Muscle of leg (tissue), 11 donors: ENCODE measurements around the gene ZNF792. TPM values are rescaled to one million over a fixed set of nuclear protein-coding genes. Genes with fewer than 3 reads are reported as not detected.
"Not testable (repeated sequence)": the region's sequence is repeated elsewhere in the genome, so short reads cannot be mapped to it uniquely, and the experiment has no call there.

ENCODE experiments used
- DNase-seq: peaks from one replicate; pipeline ENCODE4 v3.0.0; 2013
- H3K27ac ChIP-seq: one replicate; pipeline ENCODE4 v1.5.1; 2013; ENCODE audit warnings: mild to moderate bottlenecking, low read length, control low read depth
- H3K27me3 ChIP-seq: one replicate; pipeline ENCODE4 v1.6.1; 2013; ENCODE audit warnings: low read length; ENCODE audit not compliant: control insufficient read depth, insufficient read depth
- H3K36me3 ChIP-seq: one replicate; pipeline ENCODE4 v1.6.1; 2013; ENCODE audit warnings: low read length; ENCODE audit not compliant: control insufficient read depth, insufficient read depth
- H3K4me1 ChIP-seq: one replicate; pipeline ENCODE4 v1.6.1; 2013; ENCODE audit warnings: low read length; ENCODE audit not compliant: control insufficient read depth, insufficient read depth
- H3K4me3 ChIP-seq: one replicate; pipeline ENCODE4 v1.5.1; 2013; ENCODE audit warnings: low read length, control low read depth
- H3K9me3 ChIP-seq: replicated peaks from 2 replicates; pipeline ENCODE4 v1.6.1; 2013; ENCODE audit warnings: low read depth, low read length; ENCODE audit not compliant: control insufficient read depth
- WGBS: methylation state at CpG from one replicate; pipeline ENCODE4 v1.1.5; 2013; ENCODE audit warnings: missing lambda C conversion rate; ENCODE audit not compliant: insufficient coverage; 5-methylcytosine and 5-hydroxymethylcytosine counted together
- polyA plus RNA-seq, 8 donors: library from polyadenylated mRNA; unstranded; fragments of 120-200 nt; gene quantifications; one replicate each; pipeline versions ENCODE4 v1.2.1 to v1.2.3, GENCODE V29; 2013; ENCODE audit warnings: inconsistent platforms in 1 of 8, low replicate concordance in 1 of 8; ENCODE audit not compliant: insufficient read length in 8 of 8, insufficient read depth in 1 of 8
- total RNA-seq: library from RNA; stranded (reverse); fragments of 120-200 nt; gene quantifications from one replicate; pipeline ENCODE4 v1.2.4, GENCODE V29; 2013

Gene ZNF792
- total and polyA plus RNA-seq, 9 donors, result 2.1 to 5.1 (median 2.5) TPM

- Histone ChIP-seq H3K4me3 (peak overlapping the region; percentile 80), H3K4me1 (no peaks in the 10 kb centered on the region), H3K27me3 (no peaks in the 10 kb centered on the region), H3K9me3 (no peaks in the 10 kb centered on the region), H3K27ac (no peak overlapping the region), H3K36me3 (peaks cover 5% of the 10 kb centered on the region)
- no CpG with 5 or more reads among the region's 3 CpGs for WGBS
- DNase-seq, result no peak
Observed at GRCh38 chr19:34926361-34926684, 37.7 kb downstream of the ZNF792 start.

- H3K9me3 ChIP-seq, result no peaks in the 10 kb centered on the region
- 92% methylated on average over 9 of the region's 15 CpGs for WGBS
- peaks cover 4% of the 10 kb centered on the region for H3K36me3 ChIP-seq
- H3K27ac ChIP-seq, result no peak overlapping the region
- H3K4me1 ChIP-seq, result no peaks in the 10 kb centered on the region
- H3K4me3 ChIP-seq, result no peak overlapping the region
- no peaks in the 10 kb centered on the region for H3K27me3 ChIP-seq
- peak; percentile 3 for DNase-seq
Observed at GRCh38 chr19:34925278-34925855, 38.7 kb downstream of the ZNF792 start.

DNA sequence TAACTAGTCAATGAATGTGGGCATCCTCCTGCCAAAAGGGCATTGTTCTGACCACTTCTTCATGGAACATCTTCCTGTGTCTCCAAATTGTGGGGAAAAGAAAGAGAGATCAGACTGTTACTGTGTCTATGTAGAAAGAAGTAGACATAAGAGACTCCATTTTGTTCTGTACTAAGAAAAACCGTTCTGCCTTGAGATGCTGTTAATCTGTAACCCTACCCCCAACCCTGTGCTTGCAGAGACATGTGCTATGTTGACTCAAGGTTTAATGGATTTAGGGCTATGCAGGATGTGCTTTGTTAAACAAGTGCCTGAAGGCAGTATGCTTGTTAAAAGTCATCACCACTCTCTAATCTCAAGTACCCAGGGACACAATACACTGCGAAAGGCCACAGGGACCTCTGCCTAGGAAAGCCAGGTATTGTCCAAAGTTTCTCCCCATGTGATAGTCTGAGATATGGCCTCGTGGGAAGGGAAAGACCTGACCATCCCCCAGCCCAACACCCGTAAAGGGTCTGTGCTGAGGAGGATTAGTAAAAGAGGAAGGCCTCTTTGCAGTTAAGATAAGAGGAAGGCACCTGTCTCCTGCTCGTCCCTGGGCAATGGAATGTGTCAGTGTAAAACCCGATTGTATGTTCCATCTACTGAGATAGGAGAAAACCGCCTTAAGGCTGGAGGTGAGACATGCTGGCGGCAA lies 43.8 kb downstream of the ZNF792 start:
- not testable (repeated sequence) for H3K27me3 ChIP-seq, H3K9me3 ChIP-seq, H3K4me1 ChIP-seq, DNase-seq, H3K4me3 ChIP-seq, H3K36me3 ChIP-seq, H3K27ac ChIP-seq
- no CpG with 5 or more reads among the region's 8 CpGs for WGBS

DNA sequence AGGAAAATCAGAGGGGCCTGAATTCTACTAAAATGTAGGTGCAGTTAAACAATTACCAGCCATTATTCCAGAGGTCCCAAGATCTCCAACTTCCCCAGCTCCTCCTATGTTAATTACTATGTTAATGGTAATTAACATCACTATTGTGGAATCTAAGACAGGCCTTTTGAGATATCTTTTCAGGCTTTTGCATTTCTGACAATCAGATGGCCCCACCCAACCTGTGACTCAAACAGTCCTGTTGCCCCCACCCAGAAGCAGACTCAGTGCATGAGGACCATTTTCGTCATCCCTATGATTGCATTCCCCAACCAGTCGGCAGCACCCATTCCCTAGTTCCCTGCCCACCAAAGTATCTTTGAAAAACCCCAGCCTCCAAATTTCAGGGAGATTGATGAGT lies 45.8 kb downstream of the ZNF792 start:
- H3K27me3 ChIP-seq, result no peaks in the 10 kb centered on the region
- no peak for DNase-seq
- no CpG with 5 or more reads among the region's 2 CpGs for WGBS
- no peak overlapping the region for H3K27ac ChIP-seq
- no peaks in the 10 kb centered on the region for H3K4me1 ChIP-seq
- peaks cover 9% of the 10 kb centered on the region for H3K9me3 ChIP-seq
- H3K36me3 ChIP-seq, result no peaks in the 10 kb centered on the region
- no peak overlapping the region for H3K4me3 ChIP-seq

DNA sequence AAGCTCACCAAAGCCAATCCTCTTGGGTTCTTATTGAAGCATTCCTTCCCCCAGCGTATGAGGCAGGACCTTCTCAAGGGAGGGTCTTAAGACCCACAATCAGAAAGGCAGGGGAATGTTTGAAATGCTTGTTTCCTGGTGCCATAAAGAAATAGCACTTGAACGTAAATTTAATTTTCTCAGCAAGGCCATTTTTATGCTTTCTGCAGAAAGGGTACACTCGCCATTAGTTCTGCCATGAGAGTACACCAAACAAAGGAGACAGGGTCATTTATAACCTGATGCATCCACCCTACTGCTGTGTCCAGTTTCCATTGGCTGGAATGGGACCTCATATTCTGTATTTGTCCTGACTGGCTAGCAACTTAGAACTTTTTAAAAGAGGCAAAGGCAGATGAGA lies 46.9 kb downstream of the ZNF792 start:
- H3K27ac ChIP-seq, H3K4me3 ChIP-seq, DNase-seq, H3K4me1 ChIP-seq, H3K36me3 ChIP-seq, H3K27me3 ChIP-seq: not testable (repeated sequence)
- no CpG with 5 or more reads among the region's 3 CpGs for WGBS
- H3K9me3 ChIP-seq, result peaks cover 10% of the 10 kb centered on the region

- no CpG with 5 or more reads among the region's 3 CpGs for WGBS
- DNase-seq, result no peak
- H3K36me3 ChIP-seq, result no peaks in the 10 kb centered on the region
Observed at GRCh38 chr19:34910770-34911169, 53.3 kb downstream of the ZNF792 start.

More at GRCh38 chr19:34910770-34911169, 53.3 kb downstream of the ZNF792 start:
- Histone ChIP-seq H3K27ac (no peak overlapping the region), H3K4me1 (no peaks in the 10 kb centered on the region), H3K4me3 (no peak overlapping the region), H3K9me3 (peaks cover 2% of the 10 kb centered on the region), H3K27me3 (peaks cover 10% of the 10 kb centered on the region)

Other genes with a start within 250 kb of the ZNF792 start
- 23.1 TPM for gene ZNF181, start 230.0 kb downstream of the ZNF792 start, total RNA-seq
- 10 to 100 TPM in 7 of 8 donors, 1 to 10 TPM in 1; 9.2 to 15.6 (median 13.8) TPM for gene ZNF181, start 230.0 kb downstream of the ZNF792 start, polyA plus RNA-seq
- 6.6 TPM for gene ZNF599, start 191.0 kb downstream of the ZNF792 start, total RNA-seq
- gene ZNF599, start 191.0 kb downstream of the ZNF792 start, polyA plus RNA-seq, result 1 to 10 TPM; 5.5 to 7.0 (median 6.1) TPM
- 3.9 TPM for gene ZNF30, start 37.3 kb downstream of the ZNF792 start, total RNA-seq
- 1 to 10 TPM; 2.8 to 4.9 (median 3.6) TPM for gene ZNF30, start 37.3 kb downstream of the ZNF792 start, polyA plus RNA-seq
- gene GRAMD1A, start 36.1 kb upstream of the ZNF792 start, total RNA-seq, result 16.0 TPM
- gene GRAMD1A, start 36.1 kb upstream of the ZNF792 start, polyA plus RNA-seq, result 10 to 100 TPM; 33.3 to 48.0 (median 38.4) TPM
- gene SCN1B, start 66.2 kb upstream of the ZNF792 start, total RNA-seq, result 3.2 TPM
- gene SCN1B, start 66.2 kb upstream of the ZNF792 start, polyA plus RNA-seq, result 1 to 10 TPM; 3.0 to 6.7 (median 3.7) TPM
- gene HPN, start 77.5 kb upstream of the ZNF792 start, total RNA-seq, result 0.13 TPM
- 10 to 100 TPM in 1 of 8 donors, 1 to 10 TPM in 1, under 1 TPM in 5, not detected in 1; 0.14 to 15.6 (median 0.50) TPM for gene HPN, start 77.5 kb upstream of the ZNF792 start, polyA plus RNA-seq
- gene FXYD3, start 151.6 kb upstream of the ZNF792 start, total RNA-seq, result 0.35 TPM
- gene FXYD3, start 151.6 kb upstream of the ZNF792 start, polyA plus RNA-seq, result 1 to 10 TPM in 3 of 8 donors, under 1 TPM in 4, not detected in 1; 0.31 to 9.3 (median 0.65) TPM
- gene LGI4, start 170.8 kb upstream of the ZNF792 start, total RNA-seq, result 8.6 TPM
- 10 to 100 TPM in 6 of 8 donors, 1 to 10 TPM in 2; 8.4 to 16.3 (median 11.3) TPM for gene LGI4, start 170.8 kb upstream of the ZNF792 start, polyA plus RNA-seq
- 152 TPM for gene FXYD1, start 174.6 kb upstream of the ZNF792 start, total RNA-seq
- 100 to 1,000 TPM; 144 to 301 (median 206) TPM for gene FXYD1, start 174.6 kb upstream of the ZNF792 start, polyA plus RNA-seq
- 0.71 TPM for gene FXYD7, start 179.0 kb upstream of the ZNF792 start, total RNA-seq
- 1 to 10 TPM in 2 of 8 donors, under 1 TPM in 6; 0.38 to 1.4 (median 0.63) TPM for gene FXYD7, start 179.0 kb upstream of the ZNF792 start, polyA plus RNA-seq
- gene FXYD5, start 190.5 kb upstream of the ZNF792 start, total RNA-seq, result 13.3 TPM
- 10 to 100 TPM; 16.0 to 28.1 (median 21.9) TPM for gene FXYD5, start 190.5 kb upstream of the ZNF792 start, polyA plus RNA-seq